ENCODE measurements around the gene NRXN3. TPM values are rescaled to one million over a fixed set of nuclear protein-coding genes. Genes with fewer than 3 reads are reported as not detected.

NRXN3 gene
- total and polyA plus RNA-seq, 4 donors: 0.07 to 1.2 (median 0.23) TPM

GRCh38 chr14:79836577-79836976 lies 1666.4 kb downstream of the NRXN3 start:
- Histone ChIP-seq H3K9ac (ENCODE audit: low read depth in 1 of 2, low read length in 2 of 2) (no peak overlapping the region), H3K4me3 (ENCODE audit: low read depth in 1 of 3, low read length in 3 of 3) (no peak overlapping the region), H3K27me3 (ENCODE audit: control insufficient read depth in 4 of 4, insufficient read depth in 4 of 4, low read length in 3 of 4) (no peaks in the 10 kb centered on the region), H3K9me3 (ENCODE audit: control insufficient read depth in 4 of 4, low read length in 3 of 4) (no peaks in the 10 kb centered on the region), H3K36me3 (ENCODE audit: control insufficient read depth in 4 of 4, insufficient read depth in 3 of 4, low read depth in 1 of 4, low read length in 3 of 4) (no peaks in the 10 kb centered on the region), H3K4me1 (ENCODE audit: control insufficient read depth in 4 of 4, insufficient read depth in 4 of 4, low read length in 3 of 4) (peaks cover 3 to 9% (median 8%) of the 10 kb centered on the region in 4 donors), H3K27ac (ENCODE audit: low read depth in 1 of 2, low read length in 2 of 2) (no peak overlapping the region)
- TF ChIP-seq EGR1 (IDR thresholded peaks at IDR 0.05; ENCODE audit: low read depth in 2 of 2) (peak in 1 of 2 donors; percentile 26), NR2F2 (IDR thresholded peaks at IDR 0.05) (no peak), JUND (IDR thresholded peaks at IDR 0.05) (peak in 1 of 2 donors; percentile 13), HNF4A (conservative IDR thresholded peaks at IDR 0.05) (peak in 1 of 2 donors; percentile 7), REST (IDR thresholded peaks at IDR 0.05) (no peak)
- TF ChIP-seq, protein P1, sequence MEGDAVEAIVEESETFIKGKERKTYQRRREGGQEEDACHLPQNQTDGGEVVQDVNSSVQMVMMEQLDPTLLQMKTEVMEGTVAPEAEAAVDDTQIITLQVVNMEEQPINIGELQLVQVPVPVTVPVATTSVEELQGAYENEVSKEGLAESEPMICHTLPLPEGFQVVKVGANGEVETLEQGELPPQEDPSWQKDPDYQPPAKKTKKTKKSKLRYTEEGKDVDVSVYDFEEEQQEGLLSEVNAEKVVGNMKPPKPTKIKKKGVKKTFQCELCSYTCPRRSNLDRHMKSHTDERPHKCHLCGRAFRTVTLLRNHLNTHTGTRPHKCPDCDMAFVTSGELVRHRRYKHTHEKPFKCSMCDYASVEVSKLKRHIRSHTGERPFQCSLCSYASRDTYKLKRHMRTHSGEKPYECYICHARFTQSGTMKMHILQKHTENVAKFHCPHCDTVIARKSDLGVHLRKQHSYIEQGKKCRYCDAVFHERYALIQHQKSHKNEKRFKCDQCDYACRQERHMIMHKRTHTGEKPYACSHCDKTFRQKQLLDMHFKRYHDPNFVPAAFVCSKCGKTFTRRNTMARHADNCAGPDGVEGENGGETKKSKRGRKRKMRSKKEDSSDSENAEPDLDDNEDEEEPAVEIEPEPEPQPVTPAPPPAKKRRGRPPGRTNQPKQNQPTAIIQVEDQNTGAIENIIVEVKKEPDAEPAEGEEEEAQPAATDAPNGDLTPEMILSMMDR (IDR thresholded peaks at IDR 0.05; ENCODE audit: low read depth, low read length, missing input control): no peak
- 75% methylated on average over 1 of the region's 1 CpG for WGBS
- no peak for DNase-seq (ENCODE audit: low spot score)

GRCh38 chr14:79837699-79838098 lies 1667.5 kb downstream of the NRXN3 start:
- H3K27ac ChIP-seq (ENCODE audit: low read depth in 1 of 2, low read length in 2 of 2): no peak overlapping the region
- H3K4me3 ChIP-seq (ENCODE audit: low read depth in 1 of 3, low read length in 3 of 3): no peak overlapping the region
- H3K9ac ChIP-seq (ENCODE audit: low read depth in 1 of 2, low read length in 2 of 2): no peak overlapping the region
- H3K4me1 ChIP-seq (ENCODE audit: control insufficient read depth in 4 of 4, insufficient read depth in 4 of 4, low read length in 3 of 4): peaks cover 3 to 16% (median 15%) of the 10 kb centered on the region in 4 donors
- peak; percentile 72 to 73 for TF ChIP-seq HNF4A (conservative IDR thresholded peaks at IDR 0.05)
- TF ChIP-seq, protein P2, sequence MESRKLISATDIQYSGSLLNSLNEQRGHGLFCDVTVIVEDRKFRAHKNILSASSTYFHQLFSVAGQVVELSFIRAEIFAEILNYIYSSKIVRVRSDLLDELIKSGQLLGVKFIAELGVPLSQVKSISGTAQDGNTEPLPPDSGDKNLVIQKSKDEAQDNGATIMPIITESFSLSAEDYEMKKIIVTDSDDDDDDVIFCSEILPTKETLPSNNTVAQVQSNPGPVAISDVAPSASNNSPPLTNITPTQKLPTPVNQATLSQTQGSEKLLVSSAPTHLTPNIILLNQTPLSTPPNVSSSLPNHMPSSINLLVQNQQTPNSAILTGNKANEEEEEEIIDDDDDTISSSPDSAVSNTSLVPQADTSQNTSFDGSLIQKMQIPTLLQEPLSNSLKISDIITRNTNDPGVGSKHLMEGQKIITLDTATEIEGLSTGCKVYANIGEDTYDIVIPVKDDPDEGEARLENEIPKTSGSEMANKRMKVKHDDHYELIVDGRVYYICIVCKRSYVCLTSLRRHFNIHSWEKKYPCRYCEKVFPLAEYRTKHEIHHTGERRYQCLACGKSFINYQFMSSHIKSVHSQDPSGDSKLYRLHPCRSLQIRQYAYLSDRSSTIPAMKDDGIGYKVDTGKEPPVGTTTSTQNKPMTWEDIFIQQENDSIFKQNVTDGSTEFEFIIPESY (IDR thresholded peaks at IDR 0.05): no peak
- TF ChIP-seq NR2F2 (IDR thresholded peaks at IDR 0.05): no peak
- TF ChIP-seq EGR1 (IDR thresholded peaks at IDR 0.05; ENCODE audit: low read depth in 2 of 2): no peak
- peak; percentile 19 to 48 for TF ChIP-seq RXRA (IDR thresholded peaks at IDR 0.05)
- TF ChIP-seq FOXA1 (IDR thresholded peaks at IDR 0.05): no peak
- TF ChIP-seq SP1 (IDR thresholded peaks at IDR 0.05): peak; percentile 24
- TF ChIP-seq ATF3 (IDR thresholded peaks at IDR 0.05): no peak
- H3K27me3 ChIP-seq (ENCODE audit: control insufficient read depth in 4 of 4, insufficient read depth in 4 of 4, low read length in 3 of 4): no peaks in the 10 kb centered on the region
- WGBS: 40% methylated on average over 2 of the region's 2 CpGs
- DNase-seq (ENCODE audit: low spot score): no peak
- no peaks in the 10 kb centered on the region for H3K36me3 ChIP-seq (ENCODE audit: control insufficient read depth in 4 of 4, insufficient read depth in 3 of 4, low read depth in 1 of 4, low read length in 3 of 4)
- no peaks in the 10 kb centered on the region for H3K9me3 ChIP-seq (ENCODE audit: control insufficient read depth in 4 of 4, low read length in 3 of 4)
